Pulmonary artery endothelial cell (primary cell): ENCODE measurements around the gene CSN3. TPM values are rescaled to one million over a fixed set of nuclear protein-coding genes. Genes with fewer than 3 reads are reported as not detected.
"Not testable (repeated sequence)": the region's sequence is repeated elsewhere in the genome, so short reads cannot be mapped to it uniquely, and the experiment has no call there.

Experiments
- DNase-seq: peaks from one replicate; pipeline ENCODE4 v3.0.0-alpha.2; 2011; ENCODE audit warnings: low read depth, low spot score
- total RNA-seq: library from RNA; depleted of rRNA; stranded (reverse); fragments of >200 nt; gene quantifications from 2 replicates; pipeline ENCODE4 v1.2.3, GENCODE V29; 2014

CSN3 gene
- not detected in 2 replicates for total RNA-seq

- not testable (repeated sequence) for DNase-seq
These were observed at the start of gene CSN3 for GRCh38 chr4:70242297-70242696. TSS of gene CSN3 (plus strand) at chr4:70242597. CDS start at chr4:70244820, 2,223 bp downstream.

- DNase-seq, result no peak
These were observed 49.5 kb upstream of the CSN3 start for GRCh38 chr4:70192895-70193294.

GRCh38 chr4:70195425-70195824, 47.0 kb upstream of the CSN3 start, which contains the start of gene ODAM:
TSS of gene ODAM (plus strand) at chr4:70195725. CDS start at chr4:70196544, 819 bp downstream.
- no peak for DNase-seq

GRCh38 chr4:70196857-70197256, 45.5 kb upstream of the CSN3 start:
- DNase-seq, result no peak

GRCh38 chr4:70197842-70198241, 44.6 kb upstream of the CSN3 start:
- no peak for DNase-seq

GRCh38 chr4:70203601-70204000, 38.8 kb upstream of the CSN3 start:
- no peak for DNase-seq

- not testable (repeated sequence) for DNase-seq
These were observed 29.6 kb upstream of the CSN3 start for GRCh38 chr4:70212752-70213151.

GRCh38 chr4:70216109-70216508, 26.3 kb upstream of the CSN3 start:
- not testable (repeated sequence) for DNase-seq

GRCh38 chr4:70216550-70216949, 25.8 kb upstream of the CSN3 start:
- DNase-seq, result not testable (repeated sequence)

GRCh38 chr4:70221389-70221788, 21.0 kb upstream of the CSN3 start:
- not testable (repeated sequence) for DNase-seq

GRCh38 chr4:70221818-70222217, 20.6 kb upstream of the CSN3 start:
- DNase-seq, result not testable (repeated sequence)

- no peak for DNase-seq
These were observed 16.6 kb upstream of the CSN3 start, which contains the start of gene FDCSP for GRCh38 chr4:70225824-70226223. TSS of gene FDCSP (plus strand) at chr4:70226124. CDS start at chr4:70231195, 5,071 bp downstream.

- DNase-seq, result no peak
These were observed 6.3 kb upstream of the CSN3 start for GRCh38 chr4:70236125-70236524.

- no peak for DNase-seq
These were observed 3.1 kb upstream of the CSN3 start for GRCh38 chr4:70239131-70239883.

GRCh38 chr4:70239884-70240591, 2.4 kb upstream of the CSN3 start:
- DNase-seq, result no peak

GRCh38 chr4:70243091-70243490, 694 bp downstream of the CSN3 start:
- DNase-seq, result no peak

GRCh38 chr4:70251250-70251944, 9.0 kb downstream of the CSN3 start:
- DNase-seq, result no peak

GRCh38 chr4:70251945-70252277, 9.5 kb downstream of the CSN3 start:
- no peak for DNase-seq

GRCh38 chr4:70269674-70270073, 27.3 kb downstream of the CSN3 start:
- DNase-seq, result no peak

- DNase-seq, result no peak
These were observed 34.7 kb downstream of the CSN3 start for GRCh38 chr4:70277121-70277520.

- DNase-seq, result no peak
These were observed 38.2 kb downstream of the CSN3 start for GRCh38 chr4:70280567-70280966.

- no peak for DNase-seq
These were observed 46.3 kb downstream of the CSN3 start for GRCh38 chr4:70288651-70289050.
